ENCODE results near the gene CELA2A. TPM values are rescaled to one million over a fixed set of nuclear protein-coding genes. Genes with fewer than 3 reads are reported as not detected.

The CELA2A gene
- total and polyA plus RNA-seq, 2 of the 13 experiments (the other 11 are each of a cell fraction or from before 2014, with no cell fraction given): not detected

GRCh38 chr1:15418806-15419515 is 37.6 kb upstream of the CELA2A start:
- 94% methylated on average over 11 of the region's 18 CpGs for WGBS (ENCODE audit: low lambda C conversion rate)
- FAIRE-seq: no peak
- H3K4me1 ChIP-seq (ENCODE audit: insufficient read depth, low read length): peaks cover 26% of the 10 kb centered on the region
- TF ChIP-seq RARA (CRISPR knock-in tag; IDR thresholded peaks at IDR 0.05) (no peak), ZHX1 (CRISPR knock-in tag; IDR thresholded peaks at IDR 0.05; ENCODE audit: low read depth) (no peak), SIX4 (CRISPR knock-in tag; IDR thresholded peaks at IDR 0.05) (no peak), KLF12 (CRISPR knock-in tag; IDR thresholded peaks at IDR 0.05; ENCODE audit: borderline replicate concordance) (no peak), ZNF605 (CRISPR knock-in tag; IDR thresholded peaks at IDR 0.05) (no peak), ZNF550 (CRISPR knock-in tag; IDR thresholded peaks at IDR 0.05; ENCODE audit: borderline replicate concordance) (no peak), ZNF343 (CRISPR knock-in tag; IDR thresholded peaks at IDR 0.05) (no peak), GTF2F1 (IDR thresholded peaks at IDR 0.05; ENCODE audit: low read length) (no peak), ZNF800 (CRISPR knock-in tag; IDR thresholded peaks at IDR 0.05) (no peak), KLF11 (CRISPR knock-in tag; IDR thresholded peaks at IDR 0.05) (no peak), KIAA2018 (CRISPR knock-in tag; IDR thresholded peaks at IDR 0.05; ENCODE audit: borderline replicate concordance) (no peak), HES4 (CRISPR knock-in tag; IDR thresholded peaks at IDR 0.05; ENCODE audit: borderline replicate concordance) (no peak)

More at GRCh38 chr1:15418806-15419515, 37.6 kb upstream of the CELA2A start:
- no peak for DNase-seq (ENCODE audit: low spot score)
- in situ Hi-C loops (cut with HindIII; ENCODE audit: extremely low pct_ligation_motif_present, low pct_unique_long_range_greater_than_20kb): no loop called here
- Histone ChIP-seq H3K9me3 (ENCODE audit: low read length) (no peaks in the 10 kb centered on the region), H3K4me2 (ENCODE audit: low read depth, low read length) (no peak overlapping the region), H3K27me3 (ENCODE audit: control insufficient read depth in 1 of 2, insufficient read depth in 2 of 2, low read length in 2 of 2) (no peaks in the 10 kb centered on the region), H3K36me3 (replicated peaks in 1 of 2; ENCODE audit: control insufficient read depth in 1 of 2, insufficient read depth in 2 of 2, low read length in 2 of 2) (peaks cover 0 to 1% of the 10 kb centered on the region in 2 experiments; a peak in 1 of 5 replicates), H3K9ac (ENCODE audit: insufficient read depth, low read depth, low read length) (no peak overlapping the region), H3K27ac (ENCODE audit: extremely low read length, insufficient read depth, low read length) (no peak overlapping the region), H3K79me2 (ENCODE audit: insufficient read depth, low read length) (no peaks in the 10 kb centered on the region), H2AFZ (ENCODE audit: low read length) (no peak overlapping the region), H3K4me3 (replicated peaks in 1 of 3; ENCODE audit: insufficient read depth in 1 of 3, low read depth in 2 of 3, low read length in 3 of 3) (no peak overlapping the region), H4K20me1 (ENCODE audit: insufficient read depth, low read length) (no peaks in the 10 kb centered on the region)
- ATAC-seq: no peak
- CTCF ChIA-PET (ENCODE audit: low intra/inter-chr PET ratio, low total read pairs): no interaction called here
- POLR2A ChIA-PET: no interaction called here
- intact Hi-C loops (cut with micrococcal nuclease; ENCODE audit: unreplicated experiment): no loop called here
- no TSS peak for BruUV-seq (replicated peaks)

Data from HepG2 (cell line).